HepG2 (cell line): ENCODE data around the gene SAMD14. TPM values are rescaled to one million over a fixed set of nuclear protein-coding genes. Genes with fewer than 3 reads are reported as not detected.

Experiments
- POLR2AphosphoS5 ChIP-seq: IDR thresholded peaks from 2 replicates; pipeline ENCODE4 v1.6.1; 2012; ENCODE audit warnings: low read depth, low read length
- RFXAP ChIP-seq: sonication (generic); formaldehyde crosslinking; IDR thresholded peaks from 2 replicates; pipeline ENCODE4 v1.4.0; 2020; ENCODE audit warnings: missing genetic modification reagents, borderline replicate concordance
- ZMYM3 ChIP-seq: sonication (generic); formaldehyde crosslinking; IDR thresholded peaks from 2 replicates; pipeline ENCODE4 v1.5.1; 2020; ENCODE audit warnings: mild to moderate bottlenecking, missing genetic modification reagents
- ZNF180 ChIP-seq: sonication (generic); formaldehyde crosslinking; IDR thresholded peaks from 2 replicates; pipeline ENCODE4 v1.4.0; 2020; ENCODE audit warnings: low read depth, missing genetic modification reagents, borderline replicate concordance
- ZNF432 ChIP-seq: sonication (generic); formaldehyde crosslinking; IDR thresholded peaks from 2 replicates; pipeline ENCODE4 v1.5.0; 2020; ENCODE audit warnings: missing genetic modification reagents, mild to moderate bottlenecking, borderline replicate concordance
- ZNF562 ChIP-seq: sonication (generic); formaldehyde crosslinking; IDR thresholded peaks from 2 replicates; pipeline ENCODE4 v1.8.0; 2022; ENCODE audit warnings: missing genetic modification reagents, borderline replicate concordance
- ZNF766 ChIP-seq: sonication (generic); formaldehyde crosslinking; IDR thresholded peaks from 2 replicates; pipeline ENCODE4 v1.5.0; 2020; ENCODE audit warnings: missing genetic modification reagents, borderline replicate concordance
- ZNF776 ChIP-seq: sonication (generic); formaldehyde crosslinking; IDR thresholded peaks from 2 replicates; pipeline ENCODE4 v1.4.0; 2020; ENCODE audit warnings: mild to moderate bottlenecking, missing genetic modification reagents
- ZNF883 ChIP-seq: sonication (generic); formaldehyde crosslinking; IDR thresholded peaks from 2 replicates; pipeline ENCODE4 v1.5.1; 2020; ENCODE audit warnings: mild to moderate bottlenecking, missing genetic modification reagents; ENCODE audit errors: not compliant biosample characterization
- polyA plus RNA-seq, 8 experiments: library from polyadenylated mRNA; depleted of rRNA in 3 of 8; stranded (reverse) in 7 of 8; unstranded in 1 of 8; fragments of >200 nt; fragmentation: Illumina TruSeq in 4 of 8; extraction: Trizol in 4 of 8; gene quantifications; 2 replicates each; pipeline versions ENCODE4 v1.2.1 to v1.2.3, GENCODE V29; 2011 to 2016; ENCODE audit warnings: low read depth in 4 of 8, missing spikeins in 1 of 8, mixed read lengths in 1 of 8; ENCODE audit not compliant: insufficient read depth in 1 of 8
- total RNA-seq, 5 experiments: library from RNA; depleted of rRNA; stranded (reverse); fragments of >200 nt; fragmentation: Illumina TruSeq; extraction: Trizol; gene quantifications; 2 replicates each; pipeline ENCODE4 v1.2.3, GENCODE V29; 2016; ENCODE audit warnings: low read depth in 1 of 5
- TF ChIP-seq, protein P1 (sequence below): sonication (generic); formaldehyde crosslinking; IDR thresholded peaks from 2 replicates; pipeline ENCODE4 v1.4.0; 2020; ENCODE audit warnings: missing genetic modification reagents
- TF ChIP-seq, protein P2 (sequence below): sonication (generic); formaldehyde crosslinking; IDR thresholded peaks from 2 replicates; pipeline ENCODE4 v1.4.0; 2020; ENCODE audit warnings: missing genetic modification reagents
- TF ChIP-seq, protein P3 (sequence below): sonication (generic); formaldehyde crosslinking; IDR thresholded peaks from 2 replicates; pipeline ENCODE4 v1.5.0; 2020; ENCODE audit warnings: mild to moderate bottlenecking, missing genetic modification reagents, borderline replicate concordance

The SAMD14 gene
- total and polyA plus RNA-seq, 2 of the 13 experiments (the other 11 are each of a cell fraction or from before 2014, with no cell fraction given) = 0.07 to 0.22 TPM

DNA sequence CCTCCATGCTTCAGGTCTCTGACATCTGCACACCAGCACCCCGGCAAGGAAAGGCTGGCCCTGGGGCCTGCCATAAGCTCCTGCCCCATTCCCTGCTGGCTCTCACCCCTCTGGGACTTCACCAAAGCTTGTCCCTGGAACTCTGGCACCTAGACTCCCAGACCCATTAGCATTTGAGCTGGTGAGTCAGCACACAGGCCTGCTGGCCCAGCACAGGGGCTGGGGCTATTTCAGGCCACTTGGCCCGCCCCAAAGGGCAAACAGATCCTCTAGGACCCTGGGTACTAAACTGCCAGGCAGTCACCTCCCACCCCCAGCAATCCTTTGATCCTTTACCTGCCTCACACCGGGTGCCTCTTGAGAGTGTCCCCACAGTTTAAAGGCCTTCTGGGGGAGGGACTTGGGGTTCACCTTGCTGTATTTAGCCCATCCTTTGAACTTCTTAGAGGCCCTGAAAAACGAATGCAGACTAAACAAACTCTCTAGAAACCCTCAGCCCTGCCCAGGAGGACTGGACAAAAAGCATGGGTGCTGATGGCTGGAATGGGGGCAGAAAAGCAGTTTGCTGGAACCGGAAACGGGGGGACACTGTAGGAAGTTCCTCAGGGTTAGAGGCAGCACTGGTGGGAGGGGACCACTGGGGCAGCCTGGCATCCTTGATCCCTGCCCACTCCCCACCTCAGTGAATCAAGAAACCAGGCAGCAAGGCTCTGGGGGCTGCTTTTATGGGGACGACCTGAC, 3.2 kb upstream of the SAMD14 start (continued):
- TF ChIP-seq, protein P1, sequence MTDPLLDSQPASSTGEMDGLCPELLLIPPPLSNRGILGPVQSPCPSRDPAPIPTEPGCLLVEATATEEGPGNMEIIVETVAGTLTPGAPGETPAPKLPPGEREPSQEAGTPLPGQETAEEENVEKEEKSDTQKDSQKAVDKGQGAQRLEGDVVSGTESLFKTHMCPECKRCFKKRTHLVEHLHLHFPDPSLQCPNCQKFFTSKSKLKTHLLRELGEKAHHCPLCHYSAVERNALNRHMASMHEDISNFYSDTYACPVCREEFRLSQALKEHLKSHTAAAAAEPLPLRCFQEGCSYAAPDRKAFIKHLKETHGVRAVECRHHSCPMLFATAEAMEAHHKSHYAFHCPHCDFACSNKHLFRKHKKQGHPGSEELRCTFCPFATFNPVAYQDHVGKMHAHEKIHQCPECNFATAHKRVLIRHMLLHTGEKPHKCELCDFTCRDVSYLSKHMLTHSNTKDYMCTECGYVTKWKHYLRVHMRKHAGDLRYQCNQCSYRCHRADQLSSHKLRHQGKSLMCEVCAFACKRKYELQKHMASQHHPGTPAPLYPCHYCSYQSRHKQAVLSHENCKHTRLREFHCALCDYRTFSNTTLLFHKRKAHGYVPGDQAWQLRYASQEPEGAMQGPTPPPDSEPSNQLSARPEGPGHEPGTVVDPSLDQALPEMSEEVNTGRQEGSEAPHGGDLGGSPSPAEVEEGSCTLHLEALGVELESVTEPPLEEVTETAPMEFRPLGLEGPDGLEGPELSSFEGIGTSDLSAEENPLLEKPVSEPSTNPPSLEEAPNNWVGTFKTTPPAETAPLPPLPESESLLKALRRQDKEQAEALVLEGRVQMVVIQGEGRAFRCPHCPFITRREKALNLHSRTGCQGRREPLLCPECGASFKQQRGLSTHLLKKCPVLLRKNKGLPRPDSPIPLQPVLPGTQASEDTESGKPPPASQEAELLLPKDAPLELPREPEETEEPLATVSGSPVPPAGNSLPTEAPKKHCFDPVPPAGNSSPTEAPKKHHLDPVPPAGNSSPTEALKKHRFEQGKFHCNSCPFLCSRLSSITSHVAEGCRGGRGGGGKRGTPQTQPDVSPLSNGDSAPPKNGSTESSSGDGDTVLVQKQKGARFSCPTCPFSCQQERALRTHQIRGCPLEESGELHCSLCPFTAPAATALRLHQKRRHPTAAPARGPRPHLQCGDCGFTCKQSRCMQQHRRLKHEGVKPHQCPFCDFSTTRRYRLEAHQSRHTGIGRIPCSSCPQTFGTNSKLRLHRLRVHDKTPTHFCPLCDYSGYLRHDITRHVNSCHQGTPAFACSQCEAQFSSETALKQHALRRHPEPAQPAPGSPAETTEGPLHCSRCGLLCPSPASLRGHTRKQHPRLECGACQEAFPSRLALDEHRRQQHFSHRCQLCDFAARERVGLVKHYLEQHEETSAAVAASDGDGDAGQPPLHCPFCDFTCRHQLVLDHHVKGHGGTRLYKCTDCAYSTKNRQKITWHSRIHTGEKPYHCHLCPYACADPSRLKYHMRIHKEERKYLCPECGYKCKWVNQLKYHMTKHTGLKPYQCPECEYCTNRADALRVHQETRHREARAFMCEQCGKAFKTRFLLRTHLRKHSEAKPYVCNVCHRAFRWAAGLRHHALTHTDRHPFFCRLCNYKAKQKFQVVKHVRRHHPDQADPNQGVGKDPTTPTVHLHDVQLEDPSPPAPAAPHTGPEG (CRISPR knock-in tag) = no peak
- no peak for TF ChIP-seq ZNF562 (CRISPR knock-in tag)
- no peak for TF ChIP-seq ZNF432 (CRISPR knock-in tag)
- peak; percentile 17; the same call in 1 of the 2 replicates for TF ChIP-seq POLR2AphosphoS5
- TF ChIP-seq ZNF180 = no peak
- TF ChIP-seq ZNF883 (CRISPR knock-in tag) = no peak
- TF ChIP-seq, protein P2, sequence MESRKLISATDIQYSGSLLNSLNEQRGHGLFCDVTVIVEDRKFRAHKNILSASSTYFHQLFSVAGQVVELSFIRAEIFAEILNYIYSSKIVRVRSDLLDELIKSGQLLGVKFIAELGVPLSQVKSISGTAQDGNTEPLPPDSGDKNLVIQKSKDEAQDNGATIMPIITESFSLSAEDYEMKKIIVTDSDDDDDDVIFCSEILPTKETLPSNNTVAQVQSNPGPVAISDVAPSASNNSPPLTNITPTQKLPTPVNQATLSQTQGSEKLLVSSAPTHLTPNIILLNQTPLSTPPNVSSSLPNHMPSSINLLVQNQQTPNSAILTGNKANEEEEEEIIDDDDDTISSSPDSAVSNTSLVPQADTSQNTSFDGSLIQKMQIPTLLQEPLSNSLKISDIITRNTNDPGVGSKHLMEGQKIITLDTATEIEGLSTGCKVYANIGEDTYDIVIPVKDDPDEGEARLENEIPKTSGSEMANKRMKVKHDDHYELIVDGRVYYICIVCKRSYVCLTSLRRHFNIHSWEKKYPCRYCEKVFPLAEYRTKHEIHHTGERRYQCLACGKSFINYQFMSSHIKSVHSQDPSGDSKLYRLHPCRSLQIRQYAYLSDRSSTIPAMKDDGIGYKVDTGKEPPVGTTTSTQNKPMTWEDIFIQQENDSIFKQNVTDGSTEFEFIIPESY (CRISPR knock-in tag) = no peak
- TF ChIP-seq ZNF776 (CRISPR knock-in tag) = no peak
- TF ChIP-seq RFXAP (CRISPR knock-in tag) = peak; percentile 67; the same call in 1 of the 2 replicates
- TF ChIP-seq ZNF766 (CRISPR knock-in tag) = no peak
- TF ChIP-seq ZMYM3 (CRISPR knock-in tag) = no peak
- TF ChIP-seq, protein P3, sequence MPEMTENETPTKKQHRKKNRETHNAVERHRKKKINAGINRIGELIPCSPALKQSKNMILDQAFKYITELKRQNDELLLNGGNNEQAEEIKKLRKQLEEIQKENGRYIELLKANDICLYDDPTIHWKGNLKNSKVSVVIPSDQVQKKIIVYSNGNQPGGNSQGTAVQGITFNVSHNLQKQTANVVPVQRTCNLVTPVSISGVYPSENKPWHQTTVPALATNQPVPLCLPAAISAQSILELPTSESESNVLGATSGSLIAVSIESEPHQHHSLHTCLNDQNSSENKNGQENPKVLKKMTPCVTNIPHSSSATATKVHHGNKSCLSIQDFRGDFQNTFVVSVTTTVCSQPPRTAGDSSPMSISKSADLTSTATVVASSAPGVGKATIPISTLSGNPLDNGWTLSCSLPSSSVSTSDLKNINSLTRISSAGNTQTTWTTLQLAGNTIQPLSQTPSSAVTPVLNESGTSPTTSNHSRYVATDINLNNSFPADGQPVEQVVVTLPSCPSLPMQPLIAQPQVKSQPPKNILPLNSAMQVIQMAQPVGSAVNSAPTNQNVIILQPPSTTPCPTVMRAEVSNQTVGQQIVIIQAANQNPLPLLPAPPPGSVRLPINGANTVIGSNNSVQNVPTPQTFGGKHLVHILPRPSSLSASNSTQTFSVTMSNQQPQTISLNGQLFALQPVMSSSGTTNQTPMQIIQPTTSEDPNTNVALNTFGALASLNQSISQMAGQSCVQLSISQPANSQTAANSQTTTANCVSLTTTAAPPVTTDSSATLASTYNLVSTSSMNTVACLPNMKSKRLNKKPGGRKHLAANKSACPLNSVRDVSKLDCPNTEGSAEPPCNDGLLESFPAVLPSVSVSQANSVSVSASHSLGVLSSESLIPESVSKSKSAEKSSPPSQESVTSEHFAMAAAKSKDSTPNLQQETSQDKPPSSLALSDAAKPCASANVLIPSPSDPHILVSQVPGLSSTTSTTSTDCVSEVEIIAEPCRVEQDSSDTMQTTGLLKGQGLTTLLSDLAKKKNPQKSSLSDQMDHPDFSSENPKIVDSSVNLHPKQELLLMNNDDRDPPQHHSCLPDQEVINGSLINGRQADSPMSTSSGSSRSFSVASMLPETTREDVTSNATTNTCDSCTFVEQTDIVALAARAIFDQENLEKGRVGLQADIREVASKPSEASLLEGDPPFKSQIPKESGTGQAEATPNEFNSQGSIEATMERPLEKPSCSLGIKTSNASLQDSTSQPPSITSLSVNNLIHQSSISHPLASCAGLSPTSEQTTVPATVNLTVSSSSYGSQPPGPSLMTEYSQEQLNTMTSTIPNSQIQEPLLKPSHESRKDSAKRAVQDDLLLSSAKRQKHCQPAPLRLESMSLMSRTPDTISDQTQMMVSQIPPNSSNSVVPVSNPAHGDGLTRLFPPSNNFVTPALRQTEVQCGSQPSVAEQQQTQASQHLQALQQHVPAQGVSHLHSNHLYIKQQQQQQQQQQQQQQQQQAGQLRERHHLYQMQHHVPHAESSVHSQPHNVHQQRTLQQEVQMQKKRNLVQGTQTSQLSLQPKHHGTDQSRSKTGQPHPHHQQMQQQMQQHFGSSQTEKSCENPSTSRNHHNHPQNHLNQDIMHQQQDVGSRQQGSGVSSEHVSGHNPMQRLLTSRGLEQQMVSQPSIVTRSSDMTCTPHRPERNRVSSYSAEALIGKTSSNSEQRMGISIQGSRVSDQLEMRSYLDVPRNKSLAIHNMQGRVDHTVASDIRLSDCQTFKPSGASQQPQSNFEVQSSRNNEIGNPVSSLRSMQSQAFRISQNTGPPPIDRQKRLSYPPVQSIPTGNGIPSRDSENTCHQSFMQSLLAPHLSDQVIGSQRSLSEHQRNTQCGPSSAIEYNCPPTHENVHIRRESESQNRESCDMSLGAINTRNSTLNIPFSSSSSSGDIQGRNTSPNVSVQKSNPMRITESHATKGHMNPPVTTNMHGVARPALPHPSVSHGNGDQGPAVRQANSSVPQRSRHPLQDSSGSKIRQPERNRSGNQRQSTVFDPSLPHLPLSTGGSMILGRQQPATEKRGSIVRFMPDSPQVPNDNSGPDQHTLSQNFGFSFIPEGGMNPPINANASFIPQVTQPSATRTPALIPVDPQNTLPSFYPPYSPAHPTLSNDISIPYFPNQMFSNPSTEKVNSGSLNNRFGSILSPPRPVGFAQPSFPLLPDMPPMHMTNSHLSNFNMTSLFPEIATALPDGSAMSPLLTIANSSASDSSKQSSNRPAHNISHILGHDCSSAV = no peak
